IMR-90 (cell line): ENCODE results near the gene TST.

Experiments
- BHLHE40 ChIP-seq: fragments of 150-350 bp; IDR thresholded peaks from 2 replicates; pipeline ENCODE4 v1.6.1; 2016; ENCODE audit warnings: mild to moderate bottlenecking, low read depth, low read length
- CEBPB ChIP-seq: IDR thresholded peaks from 2 replicates; pipeline ENCODE4 v1.6.1; 2012; ENCODE audit warnings: low read depth, low read length, improper control_type of control experiment
- CTCF ChIP-seq: conservative IDR thresholded peaks from 2 replicates; pipeline ENCODE4 v1.5.1; 2012; ENCODE audit warnings: mild to moderate bottlenecking, low read depth, low read length, improper control_type of control experiment
- RAD21 ChIP-seq: IDR thresholded peaks from 2 replicates; pipeline ENCODE4 v1.6.1; 2012; ENCODE audit warnings: low read length, improper control_type of control experiment

- TF ChIP-seq CTCF, result 0 out of 2 replicates have a peak, but pooled peaks have one; percentile 9
- no peak for TF ChIP-seq CEBPB
- TF ChIP-seq RAD21, result no peak
- TF ChIP-seq BHLHE40, result no peak
Measured at GRCh38 chr22:37051391-37052385, 32.4 kb upstream of the TST start, which contains the start of gene KCTD17.
